GM18499 (cell line): Measurements from ENCODE around the gene ZCCHC24.

Source experiments
- ATAC-seq: cut with Tn5 transposase; IDR thresholded peaks from one replicate; pipeline ENCODE4 v1.9.1; 2021; ENCODE audit warnings: moderate number of reproducible peaks; ENCODE audit not compliant: insufficient read depth, unreplicated experiment

Gene ZCCHC24

DNA sequence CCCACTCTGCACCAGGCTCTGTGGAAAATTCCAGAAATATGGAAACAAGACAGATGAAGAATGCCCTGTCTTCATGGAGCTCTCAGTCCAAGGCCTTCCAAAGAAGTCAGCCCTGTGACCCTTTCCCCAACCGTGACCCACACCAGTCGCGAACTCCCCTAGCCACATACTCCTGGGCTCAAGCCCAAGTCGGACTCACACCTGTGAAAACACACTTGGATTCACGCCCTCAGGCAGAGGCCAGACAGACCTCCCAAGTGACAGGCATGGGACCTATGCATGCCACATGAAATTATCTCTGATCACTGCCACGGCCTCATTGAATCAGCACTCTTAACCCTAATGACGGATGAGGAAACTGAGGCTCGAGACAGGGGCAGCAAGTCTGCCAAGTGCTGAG lies 42.5 kb downstream of the ZCCHC24 start:
- ATAC-seq = no peak

DNA sequence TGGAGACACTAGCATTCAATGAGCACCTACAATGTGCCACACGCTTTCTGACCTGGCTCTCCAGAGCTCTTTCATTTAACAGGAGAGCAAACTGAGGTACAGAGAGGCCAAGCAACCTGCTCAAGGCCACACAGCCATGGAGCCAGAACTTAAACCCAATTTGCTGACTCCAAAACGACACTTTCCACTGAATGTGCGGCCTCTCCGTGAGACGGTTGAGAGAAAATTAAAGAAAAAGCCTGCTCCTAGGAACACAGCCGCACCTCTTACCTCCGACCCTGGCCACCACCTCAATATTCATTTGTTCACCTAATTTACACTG lies 42.8 kb downstream of the ZCCHC24 start:
- ATAC-seq = no peak

DNA sequence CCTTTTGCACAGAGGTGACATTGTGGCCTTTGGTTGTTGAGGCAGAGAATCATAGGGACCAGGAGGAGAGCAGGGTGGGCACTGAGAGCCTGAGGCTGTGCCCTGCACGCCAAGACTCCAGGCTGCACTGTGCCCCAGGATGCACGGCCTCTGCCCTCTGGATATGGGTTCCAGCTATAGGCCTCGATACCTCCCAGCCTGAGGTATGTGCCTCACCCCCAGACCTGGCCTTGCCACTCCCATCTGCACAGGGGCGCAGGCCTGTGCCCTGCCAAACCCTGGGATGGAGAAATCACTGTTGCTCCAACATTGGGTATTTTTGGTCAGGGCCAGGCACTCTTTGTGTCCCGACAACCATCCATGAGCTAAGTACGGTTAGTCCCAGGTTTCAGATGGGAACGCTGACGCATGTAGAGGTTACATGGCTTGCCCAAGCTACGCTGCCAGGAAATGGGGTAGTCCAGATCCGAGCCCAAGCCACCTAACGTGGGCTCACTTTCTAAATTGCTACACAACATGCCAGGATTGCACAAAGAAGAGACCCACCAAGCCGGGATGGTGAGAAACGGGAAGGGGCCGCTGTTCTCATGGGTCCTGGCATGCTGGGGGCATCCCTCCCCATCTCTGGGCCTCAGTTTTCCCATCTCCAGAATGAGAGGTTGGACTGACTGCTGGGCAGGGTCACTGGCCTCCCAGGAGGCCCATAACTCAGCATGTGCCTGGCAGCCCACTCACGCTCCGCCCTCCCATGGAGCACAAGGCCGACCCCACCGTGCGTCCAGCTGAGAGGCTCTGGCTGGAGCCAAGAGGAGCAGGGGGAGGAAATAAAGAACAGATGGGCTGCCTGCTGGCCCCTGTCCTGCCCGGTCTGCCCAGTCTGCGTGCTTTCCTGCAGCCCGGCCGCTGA lies 44.2 kb downstream of the ZCCHC24 start:
- ATAC-seq = no peak

DNA sequence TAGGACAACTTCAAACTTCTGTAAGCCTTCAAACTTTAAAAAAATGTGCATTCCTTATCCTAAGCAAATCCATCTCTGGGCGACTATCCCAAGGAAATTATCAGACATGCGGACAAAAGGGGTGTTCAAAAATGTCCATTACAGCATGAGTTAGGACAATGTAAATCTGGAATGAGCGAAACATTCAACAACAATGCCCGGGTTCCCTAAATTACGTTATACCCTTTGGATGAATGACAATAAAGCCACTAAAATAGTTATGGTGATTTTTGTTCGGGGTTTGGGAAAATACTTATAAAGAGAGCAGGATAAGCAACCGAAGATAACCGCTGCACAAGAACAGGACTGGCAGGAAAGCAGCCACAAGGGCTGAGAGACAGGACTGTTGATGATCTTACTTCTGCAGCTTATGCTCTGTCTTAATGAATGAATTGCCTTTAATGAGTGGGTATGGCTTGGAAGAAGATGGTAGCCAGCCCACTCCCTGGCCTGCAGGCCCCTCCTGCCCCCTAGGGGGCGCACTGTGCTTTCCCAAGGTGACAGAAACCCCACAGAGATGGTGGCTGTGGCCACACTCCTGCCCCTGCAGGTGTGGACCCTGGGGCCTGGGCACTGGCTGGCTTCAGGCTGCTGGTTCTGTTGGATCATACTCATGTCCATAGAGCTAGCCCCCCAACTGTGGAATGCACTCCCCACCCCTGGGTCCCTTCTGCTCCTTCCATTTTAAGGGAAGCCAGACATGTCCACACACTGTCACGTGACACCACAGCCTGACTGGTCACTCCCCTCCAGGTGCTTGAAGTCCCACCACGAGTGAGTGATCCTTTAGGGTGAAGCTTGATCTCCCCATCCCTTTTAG lies 45.0 kb downstream of the ZCCHC24 start:
- no peak for ATAC-seq

DNA sequence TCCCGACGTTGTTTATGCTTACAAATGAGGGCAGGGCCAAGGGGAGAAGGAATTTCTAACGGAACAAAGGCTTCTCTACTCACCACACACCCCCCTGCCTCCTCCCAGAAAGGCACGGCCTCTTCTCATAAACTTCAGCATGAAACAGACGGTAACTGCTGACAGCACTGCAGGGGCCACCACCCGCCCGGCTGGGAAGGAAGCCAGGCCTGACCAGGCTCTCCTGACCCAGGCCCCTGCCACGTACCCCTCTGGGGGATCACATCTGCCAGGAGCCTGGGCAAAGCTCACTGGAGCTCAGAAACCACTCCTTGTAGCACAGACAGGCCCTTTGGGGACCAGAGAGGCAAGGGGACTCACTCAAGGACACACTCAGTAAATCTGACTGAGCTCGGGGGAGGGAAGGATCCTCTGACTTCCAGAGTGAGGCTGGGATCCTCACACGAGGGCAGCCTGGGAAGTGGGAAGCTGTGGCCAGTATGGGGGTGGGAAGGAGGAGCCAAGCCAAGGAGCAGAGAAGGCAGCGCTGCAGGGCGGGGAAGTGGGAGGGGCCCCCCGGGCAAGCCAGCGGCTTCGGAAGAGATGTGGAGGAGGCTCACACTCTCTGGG lies 46.1 kb downstream of the ZCCHC24 start:
- no peak for ATAC-seq

DNA sequence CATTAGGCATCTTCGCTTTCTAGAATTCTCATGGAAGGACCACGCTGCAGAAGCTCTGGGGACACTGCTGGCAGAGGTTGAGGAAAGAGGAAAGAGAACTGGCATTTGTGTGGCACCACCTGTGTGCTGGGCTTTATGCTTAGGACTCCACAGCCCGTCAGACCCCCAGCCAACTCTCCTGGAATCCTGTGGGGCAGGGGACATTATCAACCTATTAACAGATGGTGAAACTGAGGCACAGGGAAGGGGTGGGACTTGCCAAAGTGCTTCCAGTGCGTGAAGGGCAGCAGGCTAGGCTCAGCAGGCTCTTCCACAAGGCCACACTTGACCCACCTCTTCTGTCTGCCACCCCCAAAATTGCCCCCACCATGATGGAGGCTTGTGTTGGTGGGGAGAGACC lies 46.8 kb downstream of the ZCCHC24 start:
- no peak for ATAC-seq

DNA sequence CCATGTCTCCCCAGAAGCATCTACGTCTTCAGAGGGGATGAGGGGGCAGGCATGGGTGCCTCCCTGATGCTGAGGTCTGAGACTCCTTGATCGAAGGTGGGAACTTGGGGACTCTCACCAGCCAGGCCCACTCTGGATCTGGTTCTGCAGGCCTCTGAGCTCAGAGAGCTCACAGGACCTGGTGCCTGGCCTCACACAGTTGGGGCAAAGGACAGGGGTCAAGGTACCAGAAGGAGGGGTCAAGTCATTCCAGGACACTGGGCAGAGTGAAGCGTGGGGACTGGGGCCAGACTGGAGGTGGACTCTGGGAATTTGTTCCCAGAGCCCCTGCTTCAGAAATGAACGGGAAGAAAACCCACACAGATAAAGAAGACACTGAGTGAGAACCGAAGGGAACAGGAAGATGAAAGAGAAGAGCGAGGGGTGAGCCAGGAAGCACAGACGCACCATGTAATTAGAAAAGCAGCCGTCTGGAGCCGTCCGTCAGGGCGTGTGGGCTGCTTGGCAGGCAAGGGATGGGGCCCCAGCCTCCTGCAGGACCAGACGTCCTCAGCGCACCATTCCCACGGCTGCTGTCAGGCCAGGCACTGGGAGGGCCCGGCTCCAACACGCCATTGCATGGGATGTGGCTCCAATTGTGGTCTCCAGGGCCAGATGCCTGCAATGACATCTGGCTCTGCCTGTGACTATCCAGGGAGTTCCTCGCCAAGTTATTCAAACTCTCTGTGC lies 47.7 kb downstream of the ZCCHC24 start:
- ATAC-seq = no peak

DNA sequence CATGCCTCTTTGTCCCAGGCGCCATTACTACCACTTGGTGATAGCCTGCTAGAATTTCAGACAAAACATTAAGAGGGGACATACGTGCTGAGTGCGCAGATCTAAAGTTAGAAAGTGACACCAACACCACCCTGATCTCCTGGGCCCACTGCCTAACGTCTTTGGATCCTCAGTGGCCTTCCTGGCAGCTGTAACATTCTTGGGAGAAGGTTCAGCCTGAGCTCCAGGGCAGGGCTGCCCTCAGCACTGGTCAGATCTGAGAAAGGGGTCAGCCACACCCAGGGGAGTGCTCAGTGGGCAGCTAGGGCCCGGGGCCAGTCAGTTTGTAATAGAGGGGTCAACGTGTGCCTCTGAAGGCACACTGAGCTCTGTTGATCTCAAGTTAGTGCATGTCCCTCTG lies 48.4 kb downstream of the ZCCHC24 start:
- no peak for ATAC-seq

DNA sequence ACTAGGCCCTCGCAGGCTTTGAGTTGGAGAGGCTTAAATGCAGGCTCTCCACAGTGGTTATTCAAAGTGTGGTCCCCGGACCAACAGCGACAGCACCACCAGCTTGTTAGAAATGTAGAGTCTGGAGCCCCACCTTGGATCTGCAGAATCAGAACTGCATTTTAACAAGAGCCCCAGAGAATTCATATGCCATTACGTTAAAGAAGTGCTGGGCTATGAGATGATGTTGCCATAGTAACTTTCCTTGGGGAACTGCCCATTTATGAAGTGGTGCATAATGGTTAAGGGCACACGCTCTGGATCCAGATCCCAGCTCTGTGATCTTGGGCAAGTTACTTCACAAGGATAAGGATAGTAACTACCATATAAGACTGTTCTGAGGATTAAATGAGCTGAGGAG lies 48.9 kb downstream of the ZCCHC24 start:
- ATAC-seq = no peak

DNA sequence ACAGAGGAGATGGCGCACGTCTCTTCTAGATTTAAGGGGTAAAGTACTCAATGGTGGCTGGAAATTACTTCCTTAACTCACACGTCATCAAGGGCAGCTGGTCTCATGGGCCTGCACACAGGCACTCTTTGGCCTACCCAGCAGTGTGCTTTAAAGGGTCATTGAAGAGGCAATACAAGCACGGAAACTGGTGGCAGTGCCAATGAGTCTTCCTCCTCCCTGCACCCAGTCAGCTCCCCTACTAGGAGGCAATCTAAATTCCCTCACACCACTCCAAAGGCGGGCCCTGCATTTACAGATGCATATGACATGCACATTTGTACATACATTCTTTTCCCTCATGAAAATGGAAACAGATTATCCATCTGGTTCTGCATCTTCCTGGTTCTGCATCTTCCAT lies 50.8 kb downstream of the ZCCHC24 start:
- no peak for ATAC-seq

DNA sequence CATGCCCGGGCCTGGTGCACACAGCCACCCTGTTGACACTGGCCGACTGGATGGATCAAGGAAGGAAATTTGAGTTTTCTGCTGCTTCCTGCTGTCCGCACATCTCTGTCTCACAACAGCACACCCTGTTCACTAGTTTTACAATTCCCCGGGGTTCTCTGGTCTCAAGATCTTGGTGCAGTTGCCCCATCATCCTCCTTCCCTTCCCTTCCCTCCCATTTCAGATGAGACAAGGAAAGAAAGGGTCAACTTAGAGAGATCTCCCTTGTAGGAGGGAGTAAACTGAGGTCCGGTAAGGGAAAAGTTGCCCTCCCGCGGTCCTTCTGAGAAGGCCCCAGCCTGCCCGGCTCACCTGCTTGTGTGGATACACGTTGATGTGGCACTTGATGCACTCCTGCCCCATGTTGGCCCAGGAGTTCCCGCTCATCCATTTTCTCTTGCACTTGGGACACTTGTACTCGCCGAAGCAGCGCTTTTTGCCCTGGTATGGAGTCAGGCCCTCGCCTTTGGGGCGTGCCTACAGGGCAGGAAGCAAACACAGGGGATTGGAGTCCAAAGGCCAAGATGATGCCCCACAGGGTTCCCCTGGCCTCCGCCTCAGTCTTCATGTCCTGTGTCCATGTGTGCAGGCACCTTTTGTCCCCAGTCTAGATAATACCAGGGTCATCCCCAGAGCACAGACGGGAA lies 51.4 kb downstream of the ZCCHC24 start:
- no peak for ATAC-seq

DNA sequence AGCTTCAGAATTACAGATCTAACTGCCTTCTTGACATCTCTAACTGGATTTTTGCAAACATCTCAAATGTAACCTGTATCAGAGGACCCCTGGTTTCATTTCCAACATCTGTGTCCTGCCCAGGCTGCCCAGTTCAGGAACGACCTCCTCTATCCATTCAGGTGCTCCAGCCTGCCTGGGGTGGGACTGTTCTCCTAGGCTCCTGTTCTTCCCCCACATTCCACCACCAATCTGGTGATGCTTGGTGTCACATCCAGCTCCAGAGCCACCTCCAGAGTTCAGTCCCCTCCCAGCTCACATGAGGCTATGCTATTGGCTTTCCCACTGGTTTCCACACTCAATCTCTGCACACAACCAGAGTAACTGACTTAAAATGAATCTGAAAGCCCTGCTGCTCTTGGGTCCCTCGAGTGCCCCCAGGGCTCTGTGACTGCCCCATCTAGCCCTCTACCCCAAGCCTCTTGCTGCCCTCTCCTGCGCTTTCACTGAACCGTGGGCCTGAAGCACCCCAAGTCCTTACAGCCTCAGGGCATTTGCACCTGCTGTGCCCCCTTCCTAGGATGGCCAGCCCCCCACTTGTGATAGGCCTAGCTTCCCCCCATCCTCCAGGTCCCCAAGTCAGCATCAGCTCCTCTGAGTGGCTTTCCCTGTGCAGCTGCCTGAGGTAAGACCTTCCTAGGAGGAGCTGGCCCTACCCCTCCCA lies 52.1 kb downstream of the ZCCHC24 start:
- no peak for ATAC-seq

DNA sequence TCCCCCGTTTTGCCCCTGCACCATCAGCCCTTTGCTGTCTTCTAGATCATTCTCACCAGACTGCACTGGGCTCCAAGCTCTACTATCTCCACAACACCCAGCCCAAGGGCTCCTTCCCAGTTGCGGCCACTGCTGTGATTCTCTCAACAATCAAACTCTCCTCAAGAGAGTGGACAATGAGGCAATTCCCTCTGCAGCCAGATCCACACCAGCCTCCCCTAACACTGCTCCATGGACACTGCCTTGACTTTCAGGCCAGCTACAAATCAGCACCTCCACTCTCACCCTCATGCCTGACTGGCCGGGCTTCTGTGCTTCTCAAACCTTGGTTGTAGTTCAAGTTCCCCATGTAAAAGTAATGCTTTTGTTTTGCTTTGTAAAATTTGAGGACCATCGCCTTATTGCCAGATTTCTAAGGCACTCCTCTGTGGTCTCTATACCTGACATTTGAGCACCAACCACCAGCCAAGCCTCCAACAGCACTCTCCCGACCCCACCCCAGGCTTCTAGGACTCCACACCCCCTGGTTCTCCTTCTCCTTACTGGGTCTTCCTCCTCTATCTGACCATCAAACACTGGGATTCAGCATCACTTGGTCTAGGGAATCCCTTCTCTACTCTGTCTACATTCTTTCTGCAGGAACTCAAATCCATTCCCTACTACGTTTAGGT lies 52.8 kb downstream of the ZCCHC24 start:
- ATAC-seq = no peak

DNA sequence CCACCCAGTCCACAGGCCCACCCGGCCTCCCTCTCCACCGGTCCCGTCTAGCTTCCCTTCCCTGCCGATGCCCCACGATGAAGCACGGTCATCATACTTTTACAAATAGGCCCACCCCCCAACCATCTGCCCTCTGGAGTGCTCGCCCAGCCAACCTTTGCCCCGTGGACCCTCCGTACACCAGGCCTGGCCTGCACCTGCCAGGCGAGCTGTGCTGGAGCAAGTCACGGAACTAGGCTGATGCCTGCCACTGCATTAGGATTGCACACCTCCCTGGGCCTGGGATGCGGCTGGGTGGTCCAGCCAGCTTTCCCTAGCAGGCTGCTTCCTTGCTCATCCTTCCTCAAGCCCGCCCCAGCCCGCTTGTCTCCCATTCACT lies 53.4 kb downstream of the ZCCHC24 start:
- ATAC-seq = no peak

DNA sequence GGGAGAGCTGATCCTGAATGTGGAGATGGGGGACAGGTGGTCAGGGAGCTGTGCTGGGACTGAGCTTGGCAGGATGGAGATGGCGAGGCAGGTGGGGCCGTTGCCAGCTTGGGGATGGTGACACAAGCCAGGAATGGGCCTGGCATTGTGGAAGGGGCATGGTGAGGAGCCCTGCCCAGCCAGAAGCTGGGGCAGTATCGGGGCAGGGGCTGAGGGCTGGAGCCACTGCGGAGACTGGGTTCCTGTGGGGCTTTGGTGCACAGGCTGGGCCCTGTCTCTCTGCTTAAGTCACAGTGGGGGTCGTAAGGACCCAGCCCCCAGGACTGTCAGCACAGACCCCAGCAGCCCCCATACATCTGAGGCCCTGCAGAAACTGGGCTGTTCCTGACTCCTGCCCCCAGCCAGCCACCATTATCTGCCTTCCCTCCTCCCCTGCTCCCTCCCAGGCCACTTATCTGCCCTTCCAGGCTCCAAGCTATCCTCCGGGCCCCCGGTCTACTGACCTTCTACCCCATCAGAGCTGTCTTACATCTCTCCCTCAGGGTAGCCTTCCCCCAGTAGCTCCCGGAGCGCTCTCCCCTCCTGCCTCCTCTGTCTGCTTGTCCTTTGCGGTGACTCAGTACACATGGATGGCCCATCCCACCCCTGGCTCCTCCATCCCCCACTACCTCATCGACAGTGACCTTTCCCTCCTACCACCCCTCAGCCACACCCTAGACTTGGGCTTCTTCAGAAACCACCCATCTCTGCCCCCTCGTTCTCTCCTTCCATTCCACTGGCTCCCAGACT lies 54.0 kb downstream of the ZCCHC24 start:
- no peak for ATAC-seq

DNA sequence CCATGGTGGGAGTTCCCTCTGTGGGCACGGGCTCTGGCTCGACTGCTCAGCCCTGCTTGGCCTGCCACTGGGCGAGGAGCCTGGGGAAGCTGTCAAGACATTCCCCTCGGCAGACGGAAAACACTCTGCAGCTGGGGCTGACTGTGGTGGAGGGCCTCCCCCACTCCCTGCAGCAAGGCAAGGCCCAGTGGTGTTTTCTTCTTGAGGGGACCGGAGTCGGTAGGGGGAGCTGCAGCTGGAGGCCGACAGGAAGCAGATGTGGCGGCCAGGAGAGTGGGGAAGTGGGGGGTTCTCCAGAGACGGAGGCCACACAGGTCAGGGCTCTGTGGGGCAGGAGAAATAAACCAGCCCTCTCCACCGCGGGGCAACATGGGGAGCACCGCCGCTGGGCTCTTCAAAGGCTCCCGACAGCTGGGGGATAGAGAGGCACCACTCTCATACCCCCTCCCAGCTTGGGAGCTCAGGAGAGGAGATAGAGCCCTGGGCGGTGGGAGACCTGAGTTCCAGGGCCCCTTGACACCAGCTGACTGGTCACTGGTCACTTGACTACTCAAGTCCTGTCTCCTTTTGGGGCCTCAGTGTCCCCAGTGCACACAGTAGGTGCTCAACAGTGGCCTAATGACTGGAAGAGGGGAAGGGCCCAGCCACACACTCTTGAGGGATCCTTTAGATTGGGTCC lies 54.7 kb downstream of the ZCCHC24 start:
- no peak for ATAC-seq

DNA sequence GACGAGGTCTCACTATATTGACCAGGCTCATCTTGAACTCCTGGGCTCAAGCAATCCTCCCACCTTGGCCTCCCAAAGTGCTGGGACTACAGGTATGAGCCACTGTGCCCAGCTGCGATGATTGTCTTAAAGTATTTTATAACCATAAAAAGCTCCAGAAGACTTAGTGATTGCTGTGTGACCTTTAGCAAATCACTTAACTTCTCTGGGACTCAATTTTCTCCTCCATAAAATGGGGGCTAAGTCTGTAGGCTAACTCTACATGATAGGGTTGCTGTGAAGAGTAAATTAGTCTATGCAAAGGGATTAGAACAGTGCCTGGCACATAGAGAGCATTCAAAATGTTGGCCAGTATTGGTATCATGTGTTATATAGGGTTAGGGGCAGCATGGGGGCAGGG lies 55.4 kb downstream of the ZCCHC24 start:
- ATAC-seq = no peak
